OCI-LY3 (cell line): ENCODE measurements around the gene ASPSCR1.
"Not testable (repeated sequence)": the region's sequence is repeated elsewhere in the genome, so short reads cannot be mapped to it uniquely, and the experiment has no call there.

Source experiments
- CTCF ChIP-seq: fragments of 200-600, 300-600 bp; sonication (generic); IDR thresholded peaks from 2 replicates; pipeline ENCODE4 v1.5.1; 2014; ENCODE audit warnings: antibody characterized with exemption, low read length, low read depth
- EZH2phosphoT487 ChIP-seq: fragments of 200-600 bp; shearing (Covaris generic); IDR thresholded peaks from 2 replicates; pipeline ENCODE4 v1.6.1; 2018; ENCODE audit warnings: antibody characterized with exemption, mixed run types, low read depth

- TF ChIP-seq EZH2phosphoT487, CTCF: not testable (repeated sequence)
These were observed 61.5 kb downstream of the ASPSCR1 start for GRCh38 chr17:82038796-82039409.
